ENCODE measurements around the gene REXO4. TPM values are rescaled to one million over a fixed set of nuclear protein-coding genes. Genes with fewer than 3 reads are reported as not detected.

REXO4 gene
- total RNA-seq, 3 donors from 2014 or later = 18.7 to 26.0 (median 20.1) TPM

GRCh38 chr9:133384736-133385321 is 33.0 kb downstream of the REXO4 start:
- ATAC-seq (no peak), DNase-seq (no peak)
- Histone ChIP-seq H3K36me3 (ENCODE audit: low read depth) (no peaks in the 10 kb centered on the region), H3K9me3 (no peaks in the 10 kb centered on the region), H3K4me3 (no peak overlapping the region), H3K4me1 (ENCODE audit: low read depth) (no peaks in the 10 kb centered on the region)
- intact Hi-C loops (cut with DNase I, micrococcal nuclease) = no loop called here
- TF ChIP-seq CTCF (IDR thresholded peaks at IDR 0.05) = no peak

DNA sequence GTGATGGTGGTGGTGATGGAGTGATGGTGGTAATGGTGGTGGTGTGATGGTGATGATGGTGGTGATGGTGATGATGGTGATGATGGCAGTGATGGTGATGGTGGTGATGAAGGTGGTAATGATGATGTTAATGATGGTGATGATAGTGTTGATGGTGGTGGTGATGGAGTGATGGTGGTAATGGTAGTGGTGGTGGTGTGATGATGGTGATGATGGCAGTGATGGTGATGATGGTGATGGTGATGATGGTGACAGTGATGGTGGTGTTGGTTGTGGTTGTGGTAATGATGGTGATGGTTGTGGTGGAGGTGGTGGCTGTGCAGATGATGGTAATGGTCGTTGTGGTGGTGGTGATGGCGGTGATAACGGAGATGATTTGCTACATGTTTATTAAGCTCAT is 34.4 kb downstream of the REXO4 start:
- ATAC-seq (no peak), DNase-seq (no peak)
- no peaks in the 10 kb centered on the region for H3K36me3 ChIP-seq (ENCODE audit: low read depth)
- H3K4me1 ChIP-seq (ENCODE audit: low read depth) = no peaks in the 10 kb centered on the region
- intact Hi-C loops (cut with DNase I, micrococcal nuclease) = no loop called here
- no peak for TF ChIP-seq CTCF (IDR thresholded peaks at IDR 0.05)
- H3K9me3 ChIP-seq = no peaks in the 10 kb centered on the region
- no peak overlapping the region for H3K4me3 ChIP-seq

DNA sequence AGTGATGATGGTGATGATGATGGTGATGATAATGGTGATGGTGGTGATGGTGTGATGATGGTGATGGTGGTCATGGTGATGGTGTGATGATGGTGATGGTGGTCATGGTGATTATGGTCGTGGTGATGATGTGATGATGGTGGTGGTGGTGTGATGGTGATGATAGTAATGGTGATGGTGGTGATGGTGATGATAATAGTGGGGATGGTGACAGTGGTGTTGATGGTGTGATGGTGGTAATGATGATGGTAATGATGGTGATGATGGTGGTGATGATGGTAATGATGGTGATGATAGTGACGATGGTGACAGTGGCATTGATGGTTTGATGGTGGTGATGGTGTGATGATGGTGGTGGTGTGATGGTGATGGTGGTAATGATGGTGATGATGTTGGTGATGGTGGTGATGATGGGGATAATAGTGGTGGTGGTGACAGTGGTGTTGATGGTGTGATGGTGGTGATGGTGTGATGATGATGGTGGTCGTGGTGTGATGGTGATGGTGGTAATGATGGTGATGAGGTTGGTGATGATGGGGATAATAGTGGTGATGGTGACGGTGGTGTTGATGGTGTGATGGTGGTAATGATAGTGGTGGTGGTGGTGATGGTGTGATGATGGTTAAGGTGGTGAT is 35.2 kb downstream of the REXO4 start:
- DNase-seq (no peak), ATAC-seq (no peak)
- intact Hi-C loops (cut with DNase I, micrococcal nuclease) = no loop called here
- no peak overlapping the region for H3K4me3 ChIP-seq
- H3K4me1 ChIP-seq (ENCODE audit: low read depth) = no peaks in the 10 kb centered on the region
- no peaks in the 10 kb centered on the region for H3K9me3 ChIP-seq
- no peaks in the 10 kb centered on the region for H3K36me3 ChIP-seq (ENCODE audit: low read depth)
- no peak for TF ChIP-seq CTCF (IDR thresholded peaks at IDR 0.05)

GRCh38 chr9:133380734-133381133 is 37.1 kb downstream of the REXO4 start:
- H3K9me3 ChIP-seq = no peaks in the 10 kb centered on the region
- no peak for TF ChIP-seq CTCF (IDR thresholded peaks at IDR 0.05)
- no peak for DNase-seq
- no peaks in the 10 kb centered on the region for H3K36me3 ChIP-seq (ENCODE audit: low read depth)
- intact Hi-C loops (cut with DNase I, micrococcal nuclease) = no loop called here
- H3K4me1 ChIP-seq (ENCODE audit: low read depth) = no peaks in the 10 kb centered on the region
- no peak overlapping the region for H3K4me3 ChIP-seq
- no peak for ATAC-seq

DNA sequence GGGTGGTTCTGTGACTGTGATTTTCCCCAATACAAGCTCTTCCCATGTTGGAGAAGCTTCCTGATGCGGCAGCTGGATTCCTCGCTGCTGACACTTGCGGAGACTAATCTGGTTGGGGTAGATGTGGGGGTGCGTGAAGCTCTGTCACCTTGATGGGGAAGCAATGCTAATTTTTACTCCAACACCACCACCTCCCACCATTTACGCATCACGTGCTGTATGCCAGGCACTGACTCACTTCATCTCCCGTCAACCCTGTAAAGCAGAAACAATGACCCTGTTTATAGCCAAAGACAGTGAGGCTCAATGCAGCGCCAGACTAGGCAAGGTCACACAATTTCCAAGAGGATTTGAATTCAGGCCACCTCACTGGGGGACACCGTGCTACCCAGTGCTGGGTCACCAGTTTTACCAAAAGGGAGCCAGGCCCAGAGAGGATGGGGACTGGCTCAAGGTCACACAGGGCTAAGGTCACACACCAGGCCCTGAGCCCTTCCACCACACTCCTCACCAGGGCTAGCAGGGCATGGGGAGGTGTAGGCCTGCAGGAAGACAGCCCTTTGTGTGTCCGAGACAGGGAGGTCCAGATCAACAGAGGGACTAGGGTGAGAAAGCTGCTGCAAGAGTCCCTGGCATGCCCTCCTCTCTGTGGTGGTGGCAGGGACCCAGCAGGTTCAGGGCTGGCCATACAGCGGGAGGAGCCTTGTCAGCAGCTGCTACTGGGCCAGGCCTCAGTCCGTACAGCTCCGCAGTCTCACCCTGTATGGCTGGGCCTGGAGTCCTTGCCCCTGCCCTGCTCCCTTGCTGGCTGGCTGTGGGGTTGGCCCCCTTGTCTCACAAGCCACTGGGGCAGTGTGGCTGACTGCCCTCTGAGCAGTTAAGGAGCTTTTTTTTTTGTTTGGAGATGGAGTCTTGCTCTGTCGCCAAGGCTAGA is 38.4 kb downstream of the REXO4 start:
- DNase-seq (no peak), ATAC-seq (no peak)
- Histone ChIP-seq H3K4me3 (no peak overlapping the region), H3K9me3 (no peaks in the 10 kb centered on the region), H3K4me1 (ENCODE audit: low read depth) (peaks cover 5% of the 10 kb centered on the region), H3K36me3 (ENCODE audit: low read depth) (no peaks in the 10 kb centered on the region)
- intact Hi-C loops (cut with DNase I, micrococcal nuclease) = no loop called here
- no peak for TF ChIP-seq CTCF (IDR thresholded peaks at IDR 0.05)

Data from mucosa of descending colon (tissue), 3 donors.